HCT116 (cell line): ENCODE results near the gene HSPB8.

Source experiments
- CTCF ChIP-seq, 3 experiments: fragments of 200-600 bp in 1 of 3; sonication (generic) in 1 of 3; IDR thresholded peaks in 2 of 3; conservative IDR thresholded peaks in 1 of 3; 2 replicates each; pipeline ENCODE4 v1.5.1; 2012 to 2017; ENCODE audit warnings: low read depth in 2 of 3, low read length in 2 of 3, antibody characterized with exemption in 1 of 3, borderline replicate concordance in 1 of 3, control low read depth in 1 of 3, mild to moderate bottlenecking in 1 of 3, mixed read lengths in 1 of 3, mixed run types in 1 of 3, moderate library complexity in 1 of 3; ENCODE audit not compliant: insufficient read depth in 1 of 3
- POLR2A ChIP-seq: IDR thresholded peaks from 2 replicates; pipeline ENCODE4 v1.7.0; 2011; ENCODE audit warnings: borderline replicate concordance; ENCODE audit not compliant: insufficient read depth, insufficient read length; ENCODE audit errors: extremely low read depth
- POLR2AphosphoS5 ChIP-seq: IDR thresholded peaks from 2 replicates; pipeline ENCODE4 v1.6.1; 2011; ENCODE audit warnings: mild to moderate bottlenecking, low read depth, low read length, moderate library complexity
- YY1 ChIP-seq: IDR thresholded peaks from 2 replicates; pipeline ENCODE4 v1.6.1; 2011; ENCODE audit warnings: low read length, low read depth, moderate library complexity, mild to moderate bottlenecking; ENCODE audit not compliant: insufficient replicate concordance; ENCODE audit errors: extremely low read depth

GRCh38 chr12:119230807-119231206, 52.1 kb downstream of the HSPB8 start:
- TF ChIP-seq CTCF (IDR thresholded peaks at IDR 0.05 in 2 of 3, conservative IDR thresholded peaks at IDR 0.05 in 1 of 3; ENCODE audit: borderline replicate concordance in 1 of 3, insufficient read depth in 1 of 3, low read depth in 2 of 3, low read length in 2 of 3) (no peak), POLR2AphosphoS5 (no peak), YY1 (no peak), POLR2A (no peak)
